ENCODE measurements around the gene PHAF1.

GRCh38 chr16:67112591-67113399 is 3.1 kb downstream of the PHAF1 start:
- TF ChIP-seq POLR2A (IDR thresholded peaks at IDR 0.05) (no peak), CTCF (IDR thresholded peaks at IDR 0.05) (peak in 1 of 6 experiments; percentile 8)

All from Peyer's patch (tissue), 4 donors.